DND-41 (cell line): ENCODE measurements around the gene SERPINA12.

ENCODE experiments used
- ATAC-seq: fragments of 200-7000 bp; cut with Tn5 transposase; 3 replicates; pipeline ENCODE4 v1.9.1; 2021; ENCODE audit warnings: low read depth; ENCODE audit not compliant: insufficient read depth
- DNase-seq: peaks from one replicate; pipeline ENCODE4 v3.0.0-alpha.2; 2020
- H2AFZ ChIP-seq: 2 replicates; pipeline ENCODE4 v1.6.0; 2012; ENCODE audit warnings: low read depth, low read length
- H3K27ac ChIP-seq: 2 replicates; pipeline ENCODE4 v1.5.1; 2012; ENCODE audit warnings: low read length, inconsistent platforms
- H3K27me3 ChIP-seq: fragments of 200-600 bp; sonication (generic); 2 replicates; pipeline ENCODE4 v1.6.0; 2012; ENCODE audit warnings: low read length, mild to moderate bottlenecking, inconsistent platforms; ENCODE audit not compliant: insufficient read depth, poor library complexity
- H3K36me3 ChIP-seq: 2 replicates; pipeline ENCODE4 v1.5.1; 2012; ENCODE audit warnings: low read length, inconsistent platforms; ENCODE audit not compliant: insufficient read depth
- H3K4me1 ChIP-seq: 2 replicates; pipeline ENCODE4 v1.5.1; 2012; ENCODE audit warnings: mild to moderate bottlenecking, low read length; ENCODE audit not compliant: insufficient read depth
- H3K4me2 ChIP-seq: 2 replicates; pipeline ENCODE4 v1.6.0; 2012; ENCODE audit warnings: mild to moderate bottlenecking, moderate library complexity, low read length, inconsistent platforms; ENCODE audit not compliant: insufficient read depth
- H3K4me3 ChIP-seq, 2 experiments: fragments of 200-600 bp in 1 of 2; shearing (Covaris generic) in 1 of 2; 2 replicates each; pipeline ENCODE4 v1.5.1; 2012 to 2016; ENCODE audit warnings: inconsistent platforms in 2 of 2, low read length in 2 of 2, mild to moderate bottlenecking in 2 of 2, low read depth in 1 of 2, moderate library complexity in 1 of 2
- H3K79me2 ChIP-seq: 2 replicates; pipeline ENCODE4 v1.6.0; 2012; ENCODE audit warnings: low read length, inconsistent platforms; ENCODE audit not compliant: insufficient read depth
- H3K9ac ChIP-seq: 2 replicates; pipeline ENCODE4 v1.6.0; 2012; ENCODE audit warnings: low read depth, mild to moderate bottlenecking, inconsistent platforms, low read length, moderate library complexity
- H3K9me3 ChIP-seq: 2 replicates; pipeline ENCODE4 v1.5.1; 2012; ENCODE audit warnings: low read length, moderate library complexity, mild to moderate bottlenecking, inconsistent platforms; ENCODE audit not compliant: insufficient read depth, severe bottlenecking
- H4K20me1 ChIP-seq: 2 replicates; pipeline ENCODE4 v1.6.0; 2012; ENCODE audit warnings: low read length; ENCODE audit not compliant: insufficient read depth
- EZH2 ChIP-seq: IDR thresholded peaks from 3 replicates; pipeline ENCODE4 v1.6.1; 2012; ENCODE audit warnings: borderline replicate concordance, low read depth, mild to moderate bottlenecking, moderate library complexity, low read length, inconsistent platforms; ENCODE audit not compliant: severe bottlenecking
- TF ChIP-seq, protein P1 (sequence below): IDR thresholded peaks from 2 replicates; pipeline ENCODE4 v1.5.1; 2012; ENCODE audit warnings: borderline replicate concordance, low read length, moderate library complexity, mild to moderate bottlenecking; ENCODE audit not compliant: poor library complexity, severe bottlenecking; ENCODE audit errors: extremely low read depth

Gene SERPINA12

GRCh38 chr14:94450722-94451090 is 58.6 kb downstream of the SERPINA12 start:
- ATAC-seq (no peak), DNase-seq (no peak)
- no peak overlapping the region for H3K9ac ChIP-seq
- no peak overlapping the region for H3K4me2 ChIP-seq
- no peak for TF ChIP-seq EZH2
- TF ChIP-seq, protein P1, sequence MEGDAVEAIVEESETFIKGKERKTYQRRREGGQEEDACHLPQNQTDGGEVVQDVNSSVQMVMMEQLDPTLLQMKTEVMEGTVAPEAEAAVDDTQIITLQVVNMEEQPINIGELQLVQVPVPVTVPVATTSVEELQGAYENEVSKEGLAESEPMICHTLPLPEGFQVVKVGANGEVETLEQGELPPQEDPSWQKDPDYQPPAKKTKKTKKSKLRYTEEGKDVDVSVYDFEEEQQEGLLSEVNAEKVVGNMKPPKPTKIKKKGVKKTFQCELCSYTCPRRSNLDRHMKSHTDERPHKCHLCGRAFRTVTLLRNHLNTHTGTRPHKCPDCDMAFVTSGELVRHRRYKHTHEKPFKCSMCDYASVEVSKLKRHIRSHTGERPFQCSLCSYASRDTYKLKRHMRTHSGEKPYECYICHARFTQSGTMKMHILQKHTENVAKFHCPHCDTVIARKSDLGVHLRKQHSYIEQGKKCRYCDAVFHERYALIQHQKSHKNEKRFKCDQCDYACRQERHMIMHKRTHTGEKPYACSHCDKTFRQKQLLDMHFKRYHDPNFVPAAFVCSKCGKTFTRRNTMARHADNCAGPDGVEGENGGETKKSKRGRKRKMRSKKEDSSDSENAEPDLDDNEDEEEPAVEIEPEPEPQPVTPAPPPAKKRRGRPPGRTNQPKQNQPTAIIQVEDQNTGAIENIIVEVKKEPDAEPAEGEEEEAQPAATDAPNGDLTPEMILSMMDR, result no peak
- no peaks in the 10 kb centered on the region for H3K9me3 ChIP-seq
- no peaks in the 10 kb centered on the region for H3K36me3 ChIP-seq
- H3K4me1 ChIP-seq, result no peaks in the 10 kb centered on the region
- no peak overlapping the region for H2AFZ ChIP-seq
- H3K27ac ChIP-seq, result no peak overlapping the region
- no peak overlapping the region for H3K4me3 ChIP-seq
- peaks cover 18% of the 10 kb centered on the region for H3K27me3 ChIP-seq
- H4K20me1 ChIP-seq, result no peaks in the 10 kb centered on the region
- H3K79me2 ChIP-seq, result no peaks in the 10 kb centered on the region

GRCh38 chr14:94449930-94450329 is 59.3 kb downstream of the SERPINA12 start:
- Histone ChIP-seq H2AFZ (no peak overlapping the region), H3K36me3 (no peaks in the 10 kb centered on the region), H3K27ac (no peak overlapping the region), H3K4me2 (no peak overlapping the region), H3K9ac (no peak overlapping the region), H3K79me2 (no peaks in the 10 kb centered on the region), H3K4me3 (no peak overlapping the region), H3K27me3 (peaks cover 18% of the 10 kb centered on the region), H3K4me1 (no peaks in the 10 kb centered on the region), H3K9me3 (no peaks in the 10 kb centered on the region), H4K20me1 (no peaks in the 10 kb centered on the region)
- TF ChIP-seq EZH2, result no peak
- TF ChIP-seq, protein P1, result no peak
- ATAC-seq, result no peak
- no peak for DNase-seq

GRCh38 chr14:94448071-94448808 is 61.0 kb downstream of the SERPINA12 start:
- Histone ChIP-seq H2AFZ (no peak overlapping the region), H3K79me2 (no peaks in the 10 kb centered on the region), H3K9ac (no peak overlapping the region), H4K20me1 (no peaks in the 10 kb centered on the region), H3K27me3 (peaks cover 18% of the 10 kb centered on the region), H3K4me2 (no peak overlapping the region), H3K9me3 (no peaks in the 10 kb centered on the region), H3K4me1 (no peaks in the 10 kb centered on the region), H3K36me3 (no peaks in the 10 kb centered on the region), H3K27ac (no peak overlapping the region), H3K4me3 (no peak overlapping the region)
- ATAC-seq, result no peak
- DNase-seq, result no peak
- TF ChIP-seq, protein P1, result no peak
- TF ChIP-seq EZH2, result no peak
